Esophagus muscularis mucosa (tissue), 2 donors: ENCODE results near the gene MARVELD1.

ENCODE experiments used
- EP300 ChIP-seq: sonication (generic); formaldehyde crosslinking; IDR thresholded peaks from one replicate; pipeline ENCODE4 v1.6.1; 2017; ENCODE audit warnings: antibody characterized with exemption
- POLR2A ChIP-seq: fragments of 450-650 bp; IDR thresholded peaks from one replicate; pipeline ENCODE4 v1.6.1; 2017; ENCODE audit warnings: antibody characterized with exemption, moderate library complexity, mild to moderate bottlenecking, low read depth

GRCh38 chr10:97724341-97724941 lies 10.9 kb downstream of the MARVELD1 start:
- TF ChIP-seq EP300, result no peak
- TF ChIP-seq POLR2A, result no peak
